ENCODE results near the gene DNAJB14. TPM values are rescaled to one million over a fixed set of nuclear protein-coding genes. Genes with fewer than 3 reads are reported as not detected.

Gene DNAJB14
- polyA plus RNA-seq, 1 of the 3 experiments (the other 2 are of a cell fraction), result 23.8 TPM

DNA sequence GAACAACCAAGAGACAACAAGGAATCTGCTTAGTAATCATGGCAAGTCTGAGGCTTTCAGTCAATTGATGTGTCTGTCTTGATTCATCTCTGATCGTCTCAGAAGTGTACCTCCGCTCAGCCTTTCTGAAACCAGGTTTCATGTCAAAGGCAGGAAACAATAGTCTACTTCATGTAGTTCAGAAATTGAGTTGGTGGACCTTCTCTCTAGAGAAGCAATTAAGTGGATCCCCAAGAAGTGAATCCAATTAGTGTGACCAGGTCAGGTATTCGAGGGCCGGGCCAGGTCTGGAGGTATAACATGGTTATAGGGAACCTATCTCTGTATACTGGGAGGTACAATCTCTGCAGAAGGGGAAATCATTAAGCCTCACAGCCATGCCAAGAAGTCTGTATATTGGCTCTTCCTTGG lies 97.8 kb downstream of the DNAJB14 start:
- Histone ChIP-seq H3K79me2 (ENCODE audit: insufficient read depth) (no peaks in the 10 kb centered on the region), H3K4me1 (ENCODE audit: control insufficient read depth in 1 of 2, insufficient read depth in 2 of 2, low read depth in 1 of 2, low read length in 1 of 2) (peaks cover 0 to 15% of the 10 kb centered on the region in 2 experiments; a peak in 2 of 4 replicates), H2AFZ (ENCODE audit: low read depth) (no peak overlapping the region), H4K20me1 (ENCODE audit: insufficient read depth) (no peaks in the 10 kb centered on the region), H3K4me3 (ENCODE audit: low read depth in 2 of 2, low read length in 1 of 2) (no peak overlapping the region), H3K9me2 (no peaks in the 10 kb centered on the region), H3K9me3 (no peaks in the 10 kb centered on the region), H3K9ac (no peak overlapping the region), H3K27me3 (ENCODE audit: insufficient read depth) (no peaks in the 10 kb centered on the region), H3K36me3 (replicated peaks in 1 of 2; ENCODE audit: control insufficient read depth in 1 of 2, insufficient read depth in 2 of 2, low read length in 1 of 2) (no peaks in the 10 kb centered on the region), H3K27ac (ENCODE audit: low read depth in 2 of 2, low read length in 1 of 2) (no peak overlapping the region), H3F3A (replicated peaks; ENCODE audit: insufficient read depth) (no peaks in the 10 kb centered on the region), H3K4me2 (no peak overlapping the region)
- ChIA-PET POLR2A (no interaction called here), CTCF (no interaction called here)
- WGBS (ENCODE audit: low lambda C conversion rate), result 89% methylated on average over 4 of the region's 4 CpGs
- no peak for TF ChIP-seq FOSL2 (IDR thresholded peaks at IDR 0.05; ENCODE audit: borderline replicate concordance, low read depth)
- no peak for TF ChIP-seq EZH2phosphoT487 (IDR thresholded peaks at IDR 0.05; ENCODE audit: borderline replicate concordance, low read depth)
- TF ChIP-seq, protein P1, sequence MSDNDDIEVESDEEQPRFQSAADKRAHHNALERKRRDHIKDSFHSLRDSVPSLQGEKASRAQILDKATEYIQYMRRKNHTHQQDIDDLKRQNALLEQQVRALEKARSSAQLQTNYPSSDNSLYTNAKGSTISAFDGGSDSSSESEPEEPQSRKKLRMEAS (IDR thresholded peaks at IDR 0.05; ENCODE audit: low read depth), result no peak
- no peak for TF ChIP-seq RAD21 (IDR thresholded peaks at IDR 0.05; ENCODE audit: low read length)
- TF ChIP-seq GABPA (IDR thresholded peaks at IDR 0.05; ENCODE audit: low read depth), result no peak
- no peak for TF ChIP-seq SMC3 (IDR thresholded peaks at IDR 0.05; ENCODE audit: low read depth, low read length)
- no peak for TF ChIP-seq GATA2 (CRISPR knock-in tag; IDR thresholded peaks at IDR 0.05)
- TF ChIP-seq, protein P2, sequence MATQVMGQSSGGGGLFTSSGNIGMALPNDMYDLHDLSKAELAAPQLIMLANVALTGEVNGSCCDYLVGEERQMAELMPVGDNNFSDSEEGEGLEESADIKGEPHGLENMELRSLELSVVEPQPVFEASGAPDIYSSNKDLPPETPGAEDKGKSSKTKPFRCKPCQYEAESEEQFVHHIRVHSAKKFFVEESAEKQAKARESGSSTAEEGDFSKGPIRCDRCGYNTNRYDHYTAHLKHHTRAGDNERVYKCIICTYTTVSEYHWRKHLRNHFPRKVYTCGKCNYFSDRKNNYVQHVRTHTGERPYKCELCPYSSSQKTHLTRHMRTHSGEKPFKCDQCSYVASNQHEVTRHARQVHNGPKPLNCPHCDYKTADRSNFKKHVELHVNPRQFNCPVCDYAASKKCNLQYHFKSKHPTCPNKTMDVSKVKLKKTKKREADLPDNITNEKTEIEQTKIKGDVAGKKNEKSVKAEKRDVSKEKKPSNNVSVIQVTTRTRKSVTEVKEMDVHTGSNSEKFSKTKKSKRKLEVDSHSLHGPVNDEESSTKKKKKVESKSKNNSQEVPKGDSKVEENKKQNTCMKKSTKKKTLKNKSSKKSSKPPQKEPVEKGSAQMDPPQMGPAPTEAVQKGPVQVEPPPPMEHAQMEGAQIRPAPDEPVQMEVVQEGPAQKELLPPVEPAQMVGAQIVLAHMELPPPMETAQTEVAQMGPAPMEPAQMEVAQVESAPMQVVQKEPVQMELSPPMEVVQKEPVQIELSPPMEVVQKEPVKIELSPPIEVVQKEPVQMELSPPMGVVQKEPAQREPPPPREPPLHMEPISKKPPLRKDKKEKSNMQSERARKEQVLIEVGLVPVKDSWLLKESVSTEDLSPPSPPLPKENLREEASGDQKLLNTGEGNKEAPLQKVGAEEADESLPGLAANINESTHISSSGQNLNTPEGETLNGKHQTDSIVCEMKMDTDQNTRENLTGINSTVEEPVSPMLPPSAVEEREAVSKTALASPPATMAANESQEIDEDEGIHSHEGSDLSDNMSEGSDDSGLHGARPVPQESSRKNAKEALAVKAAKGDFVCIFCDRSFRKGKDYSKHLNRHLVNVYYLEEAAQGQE (IDR thresholded peaks at IDR 0.05; ENCODE audit: low read depth, low read length), result no peak
- TF ChIP-seq TAF1 (IDR thresholded peaks at IDR 0.05; ENCODE audit: borderline replicate concordance, low read depth, low read length), result no peak
- no peak for TF ChIP-seq FOXJ3 (CRISPR knock-in tag; IDR thresholded peaks at IDR 0.05)
- no peak for TF ChIP-seq JUND (IDR thresholded peaks at IDR 0.05)
- DNase-seq, result no peak

DNA sequence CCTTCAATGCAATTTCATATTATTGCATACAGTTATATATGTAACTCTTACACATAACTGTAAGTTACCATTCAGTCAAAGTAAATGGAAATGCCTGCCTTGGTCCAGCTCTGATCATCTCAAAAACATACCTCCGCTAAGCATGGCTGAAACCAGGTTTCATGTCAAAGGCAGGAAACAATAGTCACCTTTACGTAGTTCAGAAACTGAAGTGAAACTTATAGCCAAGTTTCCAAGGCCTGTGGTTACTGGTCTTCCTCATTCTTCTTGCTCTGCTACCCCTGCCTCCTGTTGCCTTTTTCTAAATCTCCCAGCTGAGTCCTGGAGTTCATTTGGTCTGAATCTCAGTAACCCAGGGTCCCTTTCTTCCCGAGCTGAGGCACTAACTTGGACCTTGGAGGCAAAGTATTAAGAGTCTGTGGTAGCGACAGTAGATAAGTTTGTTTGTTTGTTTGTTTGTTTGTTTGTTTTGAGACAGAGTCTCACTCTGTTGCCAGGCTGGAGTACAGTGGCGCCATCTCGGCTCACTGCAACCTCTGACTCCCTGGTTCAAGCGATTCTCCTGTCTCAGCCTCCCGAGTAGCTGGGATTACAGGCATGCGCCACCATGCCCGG lies 98.9 kb downstream of the DNAJB14 start:
- Histone ChIP-seq H3K79me2 (ENCODE audit: insufficient read depth) (no peaks in the 10 kb centered on the region), H3K9ac (no peak overlapping the region), H3K4me2 (no peak overlapping the region), H3K9me3 (no peaks in the 10 kb centered on the region), H2AFZ (ENCODE audit: low read depth) (no peak overlapping the region), H3K36me3 (replicated peaks in 1 of 2; ENCODE audit: control insufficient read depth in 1 of 2, insufficient read depth in 2 of 2, low read length in 1 of 2) (no peaks in the 10 kb centered on the region), H3K27ac (ENCODE audit: low read depth in 2 of 2, low read length in 1 of 2) (no peak overlapping the region; a peak in 1 of 4 replicates), H3K27me3 (ENCODE audit: insufficient read depth) (no peaks in the 10 kb centered on the region), H3K9me2 (no peaks in the 10 kb centered on the region), H3K4me3 (ENCODE audit: low read depth in 2 of 2, low read length in 1 of 2) (no peak overlapping the region), H4K20me1 (ENCODE audit: insufficient read depth) (no peaks in the 10 kb centered on the region), H3K4me1 (ENCODE audit: control insufficient read depth in 1 of 2, insufficient read depth in 2 of 2, low read depth in 1 of 2, low read length in 1 of 2) (peaks cover 0 to 15% of the 10 kb centered on the region in 2 experiments; a peak in 2 of 4 replicates), H3F3A (replicated peaks; ENCODE audit: insufficient read depth) (no peaks in the 10 kb centered on the region)
- POLR2A ChIA-PET, result no interaction called here
- WGBS (ENCODE audit: low lambda C conversion rate), result 80% methylated on average over 10 of the region's 10 CpGs
- CTCF ChIA-PET, result interaction anchor here (0.7 to 2.3 kb wide), 4 partner anchors 37 to 1089 kb away, joined by 3 to 5 read pairs (median 3); no protein-coding TSS in a partner anchor
- no peak for DNase-seq
- TF ChIP-seq ELF1 (IDR thresholded peaks at IDR 0.05) (no peak), NRF1 (IDR thresholded peaks at IDR 0.05; ENCODE audit: low read depth, low read length) (no peak), CHD2 (IDR thresholded peaks at IDR 0.05; ENCODE audit: low read length, partially characterized antibody) (no peak), TAF1 (IDR thresholded peaks at IDR 0.05; ENCODE audit: borderline replicate concordance, low read depth, low read length) (no peak), MEF2A (IDR thresholded peaks at IDR 0.05; ENCODE audit: borderline replicate concordance, low read depth) (no peak), RFX5 (IDR thresholded peaks at IDR 0.05; ENCODE audit: low read length) (no peak), POLR2AphosphoS5 (IDR thresholded peaks at IDR 0.05; ENCODE audit: low read depth, low read length) (no peak), JUND (IDR thresholded peaks at IDR 0.05) (no peak), YY1 (IDR thresholded peaks at IDR 0.05; ENCODE audit: low read depth) (no peak), TEAD4 (IDR thresholded peaks at IDR 0.05; ENCODE audit: borderline replicate concordance, insufficient read depth) (no peak), SMC3 (IDR thresholded peaks at IDR 0.05; ENCODE audit: low read depth, low read length) (no peak), EP300 (IDR thresholded peaks at IDR 0.05; ENCODE audit: borderline replicate concordance in 1 of 2, low read depth in 1 of 2, low read length in 1 of 2) (no peak), NFIC (IDR thresholded peaks at IDR 0.05; ENCODE audit: borderline replicate concordance) (no peak), FOXJ3 (CRISPR knock-in tag; IDR thresholded peaks at IDR 0.05) (no peak)
- TF ChIP-seq, protein P3, sequence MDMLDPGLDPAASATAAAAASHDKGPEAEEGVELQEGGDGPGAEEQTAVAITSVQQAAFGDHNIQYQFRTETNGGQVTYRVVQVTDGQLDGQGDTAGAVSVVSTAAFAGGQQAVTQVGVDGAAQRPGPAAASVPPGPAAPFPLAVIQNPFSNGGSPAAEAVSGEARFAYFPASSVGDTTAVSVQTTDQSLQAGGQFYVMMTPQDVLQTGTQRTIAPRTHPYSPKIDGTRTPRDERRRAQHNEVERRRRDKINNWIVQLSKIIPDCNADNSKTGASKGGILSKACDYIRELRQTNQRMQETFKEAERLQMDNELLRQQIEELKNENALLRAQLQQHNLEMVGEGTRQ (IDR thresholded peaks at IDR 0.05; ENCODE audit: borderline replicate concordance, low read depth, low read length), result no peak

All from SK-N-SH (cell line).